NT2/D1 (cell line): ENCODE results near the gene SRXN1.

Experiments
- YY1 ChIP-seq: IDR thresholded peaks from 2 replicates; pipeline ENCODE4 v1.6.1; 2011; ENCODE audit not compliant: insufficient read length, insufficient read depth
- ZNF274 ChIP-seq: IDR thresholded peaks from 2 replicates; pipeline ENCODE4 v1.6.1; 2011; ENCODE audit warnings: mild to moderate bottlenecking, low read depth, low read length

DNA sequence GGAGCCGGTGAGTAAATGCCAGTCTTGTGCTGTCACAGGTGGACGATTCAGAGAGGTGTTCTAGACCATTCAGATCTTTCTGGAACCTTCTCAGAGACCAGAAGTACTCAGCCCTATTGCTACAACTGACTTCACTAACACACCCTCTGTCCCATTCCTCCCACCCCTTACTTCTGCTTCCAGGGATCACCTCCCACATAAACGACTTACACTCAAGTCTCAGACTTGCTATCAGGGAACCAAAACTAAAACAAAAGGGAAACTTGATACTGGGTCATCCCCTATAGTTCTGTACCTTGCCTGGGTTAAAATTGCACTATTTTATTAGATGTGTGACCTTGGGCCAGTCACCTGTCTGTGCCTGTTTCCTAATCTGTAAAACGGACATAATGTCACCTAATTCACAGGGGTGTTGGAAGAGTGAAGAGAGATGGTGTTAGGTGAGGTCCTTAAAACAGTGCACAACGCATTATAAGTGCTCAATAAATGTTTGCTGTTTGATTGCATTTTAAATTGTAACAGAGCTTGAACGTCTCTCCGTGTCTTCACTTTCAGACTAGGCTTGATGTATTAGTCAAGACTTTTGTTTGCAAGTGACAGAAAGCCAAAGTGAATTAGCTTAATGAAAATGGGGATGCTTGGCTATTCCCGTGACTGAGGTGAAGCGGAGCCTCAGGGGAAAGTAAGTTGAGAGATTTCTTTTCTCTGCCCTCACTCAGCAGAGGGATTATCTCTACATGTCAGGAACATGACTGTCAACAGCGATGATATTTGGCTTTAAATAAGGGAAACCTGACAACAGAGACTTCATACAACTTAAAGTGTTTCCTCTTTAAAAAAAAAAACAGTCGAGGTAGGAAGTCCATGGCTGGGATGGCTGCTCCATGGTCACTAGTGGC lies 3.0 kb upstream of the SRXN1 start:
- TF ChIP-seq YY1 (no peak), ZNF274 (no peak)
